SU-DHL-6 (cell line): ENCODE measurements around the gene TMEM120A.

Experiments used
- H2AFZ ChIP-seq: fragments of 200-600 bp; sonication (generic); 2 replicates; pipeline ENCODE4 v1.6.1; 2014; ENCODE audit warnings: low read depth, mild to moderate bottlenecking, moderate library complexity, mixed read lengths, antibody characterized with exemption, low read length; ENCODE audit not compliant: severe bottlenecking
- H3F3A ChIP-seq: fragments of 200-600 bp; shearing (Covaris generic); 2 replicates; pipeline ENCODE4 v1.6.0; 2016; ENCODE audit warnings: antibody characterized with exemption, mild to moderate bottlenecking; ENCODE audit not compliant: insufficient read depth
- H3K27ac ChIP-seq: fragments of 200-600 bp; sonication (generic); 2 replicates; pipeline ENCODE4 v1.5.1; 2016; ENCODE audit warnings: low read depth, mild to moderate bottlenecking, low read length, moderate library complexity, mixed read lengths
- H3K27me3 ChIP-seq: fragments of 200-600 bp; sonication (generic), shearing (Covaris generic); 2 replicates; pipeline ENCODE4 v1.6.0; 2014; ENCODE audit warnings: mild to moderate bottlenecking, low read length
- H3K36me3 ChIP-seq: fragments of 200-600 bp; sonication (generic); 2 replicates; pipeline ENCODE4 v1.6.1; 2014; ENCODE audit warnings: mild to moderate bottlenecking, low read length, mixed read lengths
- H3K4me2 ChIP-seq: fragments of 300-600, 200-600 bp; shearing (Covaris generic), sonication (generic); 2 replicates; pipeline ENCODE4 v1.6.0; 2014; ENCODE audit warnings: low read length, low read depth, mild to moderate bottlenecking; ENCODE audit not compliant: poor library complexity, severe bottlenecking
- H3K4me3 ChIP-seq: fragments of 200-600 bp; sonication (generic); 2 replicates; pipeline ENCODE4 v1.5.1; 2014; ENCODE audit warnings: antibody characterized with exemption, low read length, mild to moderate bottlenecking, mixed read lengths; ENCODE audit not compliant: insufficient read depth, poor library complexity, severe bottlenecking
- H3K79me2 ChIP-seq: fragments of 200-600 bp; sonication (generic); 2 replicates; pipeline ENCODE4 v1.6.1; 2014; ENCODE audit warnings: mild to moderate bottlenecking, low read length, moderate library complexity; ENCODE audit not compliant: insufficient read depth
- H3K9ac ChIP-seq: fragments of 200-600 bp; sonication (generic); 2 replicates; pipeline ENCODE4 v1.7.0; 2014; ENCODE audit warnings: mild to moderate bottlenecking, low read length
- H3K9me2 ChIP-seq: fragments of 200-600 bp; sonication (generic); replicated peaks from 2 replicates; pipeline ENCODE4 v1.6.1; 2014; ENCODE audit warnings: low read length; ENCODE audit not compliant: insufficient read depth
- H3K9me3 ChIP-seq: fragments of 200-600 bp; sonication (generic); 2 replicates; pipeline ENCODE4 v1.6.1; 2014; ENCODE audit warnings: low read length, mixed read lengths; ENCODE audit not compliant: insufficient read depth
- H4K20me1 ChIP-seq: fragments of 200-600 bp; sonication (generic); 2 replicates; pipeline ENCODE4 v1.6.1; 2014; ENCODE audit warnings: low read depth, mild to moderate bottlenecking, antibody characterized with exemption, low read length, moderate library complexity, mixed read lengths
- CTCF ChIP-seq: fragments of 200-600 bp; sonication (generic); IDR thresholded peaks from one replicate; pipeline ENCODE4 v1.5.1; 2017; ENCODE audit warnings: antibody characterized with exemption, mild to moderate bottlenecking, low read length, moderate library complexity; ENCODE audit not compliant: insufficient read depth, poor library complexity, severe bottlenecking
- EZH2phosphoT487 ChIP-seq: fragments of 200-600 bp; sonication (generic), shearing (Covaris generic); conservative IDR thresholded peaks from 2 replicates; pipeline ENCODE4 v1.6.1; 2018; ENCODE audit warnings: mild to moderate bottlenecking, antibody characterized with exemption, low read length, moderate library complexity, mixed read lengths

The TMEM120A gene

DNA sequence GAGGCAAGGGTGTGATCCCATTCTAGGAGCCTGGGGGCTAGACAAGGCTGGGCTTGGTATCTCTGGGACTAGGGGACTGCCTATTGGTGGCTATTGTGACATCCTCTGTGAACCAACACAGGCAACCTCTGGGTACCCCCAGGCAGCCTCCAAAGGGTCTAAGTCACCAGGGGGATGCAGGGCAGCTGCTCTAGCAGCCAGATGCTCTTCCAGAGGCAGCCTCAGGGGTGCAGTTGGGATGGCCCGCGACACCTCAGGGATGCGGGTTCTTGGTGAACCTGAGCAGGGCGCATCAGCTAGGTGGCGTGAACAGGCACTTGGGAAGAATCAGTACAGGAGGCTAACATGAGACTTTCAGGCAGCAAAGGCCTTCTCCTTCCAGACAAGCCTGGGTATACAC, 1.6 kb upstream of the TMEM120A start:
- no peaks in the 10 kb centered on the region for H3K36me3 ChIP-seq
- TF ChIP-seq CTCF, result no peak
- no peak for TF ChIP-seq EZH2phosphoT487
- no peaks in the 10 kb centered on the region for H4K20me1 ChIP-seq
- no peak overlapping the region for H2AFZ ChIP-seq
- no peaks in the 10 kb centered on the region for H3K9me2 ChIP-seq
- H3K4me2 ChIP-seq, result no peak overlapping the region
- no peaks in the 10 kb centered on the region for H3K27me3 ChIP-seq
- H3K4me3 ChIP-seq, result no peak overlapping the region
- no peak overlapping the region for H3K27ac ChIP-seq
- no peak overlapping the region for H3K9ac ChIP-seq
- H3K9me3 ChIP-seq, result no peaks in the 10 kb centered on the region
- H3F3A ChIP-seq, result 0 out of 2 replicates have a peak, but pooled peaks cover 3% of the 10 kb centered on the region
- no peaks in the 10 kb centered on the region for H3K79me2 ChIP-seq

DNA sequence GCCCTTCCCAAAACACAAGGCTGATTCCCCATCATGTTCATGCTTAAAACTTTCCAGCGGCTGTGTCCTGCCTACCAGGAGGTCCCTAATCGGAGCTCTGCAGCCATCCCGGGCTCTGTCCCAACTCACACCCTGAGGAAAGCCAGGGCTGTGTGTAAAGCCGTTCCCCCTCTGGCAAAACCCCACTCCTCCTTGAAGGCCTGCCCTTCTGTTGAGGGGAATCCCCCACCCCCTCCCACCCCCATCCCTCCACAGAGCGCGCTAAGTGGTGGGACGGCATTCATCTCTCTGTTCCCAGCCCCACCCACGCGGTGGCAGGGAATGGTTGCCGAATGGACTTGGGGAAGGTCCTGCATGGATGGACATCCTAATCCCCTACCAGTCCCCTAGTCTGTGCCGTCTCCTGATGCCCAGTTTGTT, 667 bp upstream of the TMEM120A start:
- Histone ChIP-seq H3K79me2 (no peaks in the 10 kb centered on the region), H3K27me3 (no peaks in the 10 kb centered on the region), H4K20me1 (no peaks in the 10 kb centered on the region), H3K9me2 (no peaks in the 10 kb centered on the region), H3K4me2 (peak overlapping the region; percentile 86), H3F3A (0 out of 2 replicates have a peak, but pooled peaks cover 3% of the 10 kb centered on the region), H3K9ac (peak overlapping the region; percentile 77), H2AFZ (peak overlapping the region; percentile 72), H3K36me3 (no peaks in the 10 kb centered on the region), H3K9me3 (no peaks in the 10 kb centered on the region), H3K27ac (no peak overlapping the region), H3K4me3 (peak overlapping the region; percentile 93)
- TF ChIP-seq CTCF (no peak), EZH2phosphoT487 (no peak)

- Histone ChIP-seq H3F3A (0 out of 2 replicates have a peak, but pooled peaks cover 3% of the 10 kb centered on the region), H2AFZ (peak overlapping the region; percentile 96), H3K4me2 (peak overlapping the region; percentile 86), H4K20me1 (no peaks in the 10 kb centered on the region), H3K9me3 (no peaks in the 10 kb centered on the region), H3K27ac (no peak overlapping the region), H3K27me3 (no peaks in the 10 kb centered on the region), H3K36me3 (no peaks in the 10 kb centered on the region), H3K9ac (peak overlapping the region; percentile 77), H3K79me2 (no peaks in the 10 kb centered on the region), H3K9me2 (no peaks in the 10 kb centered on the region), H3K4me3 (peak overlapping the region; percentile 93)
- TF ChIP-seq EZH2phosphoT487 (no peak), CTCF (no peak)
Measured at GRCh38 chr7:75993689-75994387, 557 bp downstream of the TMEM120A start.
